ENCODE results near the gene MED26. TPM values are rescaled to one million over a fixed set of nuclear protein-coding genes. Genes with fewer than 3 reads are reported as not detected.

The MED26 gene
- total and polyA plus RNA-seq, 9 of the 15 experiments (the other 6 are each of a cell fraction or from before 2014, with no cell fraction given): 0.71 to 15.1 (median 6.2) TPM

DNA sequence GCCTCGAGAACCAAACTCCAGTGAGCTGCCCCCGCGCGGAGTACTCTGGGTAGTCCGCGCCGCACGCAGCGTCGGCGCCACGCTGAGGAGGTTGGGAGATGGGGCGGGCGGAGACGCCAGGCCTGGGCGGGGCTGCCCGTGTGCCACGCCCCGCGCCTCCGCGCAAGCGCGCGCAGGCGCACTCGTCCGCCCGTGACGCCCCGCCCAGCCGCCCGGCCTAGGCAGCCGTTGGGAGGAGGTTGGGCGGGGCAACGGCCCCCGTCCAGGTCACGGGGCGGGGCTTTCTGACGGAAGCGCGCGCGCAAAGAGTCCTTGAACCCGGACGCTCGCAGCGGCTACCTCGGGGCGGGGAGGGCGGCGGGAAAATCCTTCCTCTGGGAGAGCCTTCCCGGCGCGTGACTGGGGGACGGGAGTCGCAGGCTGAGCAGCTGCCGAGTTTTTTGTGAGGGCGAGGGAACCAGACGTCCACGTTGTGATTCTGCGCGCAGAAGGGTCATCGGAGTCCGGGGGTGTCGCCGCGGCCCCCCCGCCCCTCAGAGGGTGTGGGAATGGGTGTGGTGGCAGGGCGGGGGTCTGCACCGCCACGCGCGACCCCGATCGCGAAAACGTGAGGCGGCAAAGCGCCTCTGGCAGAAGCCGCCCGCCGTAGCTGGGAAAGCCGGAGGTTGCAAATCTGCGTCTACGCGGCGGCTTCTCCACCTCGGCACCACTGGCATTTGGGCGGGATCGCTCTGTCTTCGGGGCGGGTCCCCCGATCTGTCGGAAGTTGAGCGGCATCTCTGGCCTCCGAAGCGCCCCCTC is at the start of gene MED26 (continued):
- TF ChIP-seq NBN (IDR thresholded peaks at IDR 0.05; ENCODE audit: low read depth) (peak; percentile 58), GABPB1 (CRISPR knock-in tag; IDR thresholded peaks at IDR 0.05) (no peak), BCL6 (CRISPR knock-in tag; IDR thresholded peaks at IDR 0.05) (no peak), ZNF134 (CRISPR knock-in tag; conservative IDR thresholded peaks at IDR 0.05) (no peak), PTBP1 (IDR thresholded peaks at IDR 0.05; ENCODE audit: low read depth, low read length) (no peak), HLTF (IDR thresholded peaks at IDR 0.05) (no peak; the same call in 1 of the 2 replicates), ZNF586 (CRISPR knock-in tag; conservative IDR thresholded peaks at IDR 0.05) (no peak), CHD1 (IDR thresholded peaks at IDR 0.05; ENCODE audit: low read length) (peak; percentile 54), SAFB (IDR thresholded peaks at IDR 0.05; ENCODE audit: borderline replicate concordance, low read depth, low read length) (peak; percentile 67; the same call in 1 of the 2 replicates), TEAD1 (CRISPR knock-in tag; IDR thresholded peaks at IDR 0.05) (no peak), TRIM24 (IDR thresholded peaks at IDR 0.05) (peak in 1 of 2 experiments; percentile 10; a peak in 1 of 4 replicates), ERF (CRISPR knock-in tag; IDR thresholded peaks at IDR 0.05) (0 out of 2 replicates have a peak, but pooled peaks have one; percentile 12), POLR3G (IDR thresholded peaks at IDR 0.05; ENCODE audit: extremely low read depth, insufficient read length, insufficient replicate concordance) (no peak), TEAD4 (IDR thresholded peaks at IDR 0.05; ENCODE audit: low read length) (peak; percentile 6; the same call in 1 of the 2 replicates), TEAD4 (CRISPR knock-in tag; IDR thresholded peaks at IDR 0.05; ENCODE audit: borderline replicate concordance) (no peak), NR3C1 (CRISPR knock-in tag; IDR thresholded peaks at IDR 0.05) (no peak)
- TF ChIP-seq, protein P1, sequence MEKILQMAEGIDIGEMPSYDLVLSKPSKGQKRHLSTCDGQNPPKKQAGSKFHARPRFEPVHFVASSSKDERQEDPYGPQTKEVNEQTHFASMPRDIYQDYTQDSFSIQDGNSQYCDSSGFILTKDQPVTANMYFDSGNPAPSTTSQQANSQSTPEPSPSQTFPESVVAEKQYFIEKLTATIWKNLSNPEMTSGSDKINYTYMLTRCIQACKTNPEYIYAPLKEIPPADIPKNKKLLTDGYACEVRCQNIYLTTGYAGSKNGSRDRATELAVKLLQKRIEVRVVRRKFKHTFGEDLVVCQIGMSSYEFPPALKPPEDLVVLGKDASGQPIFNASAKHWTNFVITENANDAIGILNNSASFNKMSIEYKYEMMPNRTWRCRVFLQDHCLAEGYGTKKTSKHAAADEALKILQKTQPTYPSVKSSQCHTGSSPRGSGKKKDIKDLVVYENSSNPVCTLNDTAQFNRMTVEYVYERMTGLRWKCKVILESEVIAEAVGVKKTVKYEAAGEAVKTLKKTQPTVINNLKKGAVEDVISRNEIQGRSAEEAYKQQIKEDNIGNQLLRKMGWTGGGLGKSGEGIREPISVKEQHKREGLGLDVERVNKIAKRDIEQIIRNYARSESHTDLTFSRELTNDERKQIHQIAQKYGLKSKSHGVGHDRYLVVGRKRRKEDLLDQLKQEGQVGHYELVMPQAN (IDR thresholded peaks at IDR 0.05; ENCODE audit: borderline replicate concordance): peak; percentile 87
- TF ChIP-seq, protein P2, sequence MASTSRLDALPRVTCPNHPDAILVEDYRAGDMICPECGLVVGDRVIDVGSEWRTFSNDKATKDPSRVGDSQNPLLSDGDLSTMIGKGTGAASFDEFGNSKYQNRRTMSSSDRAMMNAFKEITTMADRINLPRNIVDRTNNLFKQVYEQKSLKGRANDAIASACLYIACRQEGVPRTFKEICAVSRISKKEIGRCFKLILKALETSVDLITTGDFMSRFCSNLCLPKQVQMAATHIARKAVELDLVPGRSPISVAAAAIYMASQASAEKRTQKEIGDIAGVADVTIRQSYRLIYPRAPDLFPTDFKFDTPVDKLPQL (IDR thresholded peaks at IDR 0.05; ENCODE audit: extremely low read depth, insufficient read length): no peak
- TF ChIP-seq, protein P3, sequence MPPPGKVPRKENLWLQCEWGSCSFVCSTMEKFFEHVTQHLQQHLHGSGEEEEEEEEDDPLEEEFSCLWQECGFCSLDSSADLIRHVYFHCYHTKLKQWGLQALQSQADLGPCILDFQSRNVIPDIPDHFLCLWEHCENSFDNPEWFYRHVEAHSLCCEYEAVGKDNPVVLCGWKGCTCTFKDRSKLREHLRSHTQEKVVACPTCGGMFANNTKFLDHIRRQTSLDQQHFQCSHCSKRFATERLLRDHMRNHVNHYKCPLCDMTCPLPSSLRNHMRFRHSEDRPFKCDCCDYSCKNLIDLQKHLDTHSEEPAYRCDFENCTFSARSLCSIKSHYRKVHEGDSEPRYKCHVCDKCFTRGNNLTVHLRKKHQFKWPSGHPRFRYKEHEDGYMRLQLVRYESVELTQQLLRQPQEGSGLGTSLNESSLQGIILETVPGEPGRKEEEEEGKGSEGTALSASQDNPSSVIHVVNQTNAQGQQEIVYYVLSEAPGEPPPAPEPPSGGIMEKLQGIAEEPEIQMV (tag; conservative IDR thresholded peaks at IDR 0.05; ENCODE audit: low read depth): no peak
- TF ChIP-seq, protein P4, sequence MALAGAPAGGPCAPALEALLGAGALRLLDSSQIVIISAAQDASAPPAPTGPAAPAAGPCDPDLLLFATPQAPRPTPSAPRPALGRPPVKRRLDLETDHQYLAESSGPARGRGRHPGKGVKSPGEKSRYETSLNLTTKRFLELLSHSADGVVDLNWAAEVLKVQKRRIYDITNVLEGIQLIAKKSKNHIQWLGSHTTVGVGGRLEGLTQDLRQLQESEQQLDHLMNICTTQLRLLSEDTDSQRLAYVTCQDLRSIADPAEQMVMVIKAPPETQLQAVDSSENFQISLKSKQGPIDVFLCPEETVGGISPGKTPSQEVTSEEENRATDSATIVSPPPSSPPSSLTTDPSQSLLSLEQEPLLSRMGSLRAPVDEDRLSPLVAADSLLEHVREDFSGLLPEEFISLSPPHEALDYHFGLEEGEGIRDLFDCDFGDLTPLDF (CRISPR knock-in tag; IDR thresholded peaks at IDR 0.05): peak; percentile 59; the same call in 1 of the 2 replicates

All from K562 (cell line).